ENCODE results near the gene ZNF600. TPM values are rescaled to one million over a fixed set of nuclear protein-coding genes. Genes with fewer than 3 reads are reported as not detected.

ZNF600 gene
- 1.0 and 3.1 TPM in 2 replicates for total RNA-seq

DNA sequence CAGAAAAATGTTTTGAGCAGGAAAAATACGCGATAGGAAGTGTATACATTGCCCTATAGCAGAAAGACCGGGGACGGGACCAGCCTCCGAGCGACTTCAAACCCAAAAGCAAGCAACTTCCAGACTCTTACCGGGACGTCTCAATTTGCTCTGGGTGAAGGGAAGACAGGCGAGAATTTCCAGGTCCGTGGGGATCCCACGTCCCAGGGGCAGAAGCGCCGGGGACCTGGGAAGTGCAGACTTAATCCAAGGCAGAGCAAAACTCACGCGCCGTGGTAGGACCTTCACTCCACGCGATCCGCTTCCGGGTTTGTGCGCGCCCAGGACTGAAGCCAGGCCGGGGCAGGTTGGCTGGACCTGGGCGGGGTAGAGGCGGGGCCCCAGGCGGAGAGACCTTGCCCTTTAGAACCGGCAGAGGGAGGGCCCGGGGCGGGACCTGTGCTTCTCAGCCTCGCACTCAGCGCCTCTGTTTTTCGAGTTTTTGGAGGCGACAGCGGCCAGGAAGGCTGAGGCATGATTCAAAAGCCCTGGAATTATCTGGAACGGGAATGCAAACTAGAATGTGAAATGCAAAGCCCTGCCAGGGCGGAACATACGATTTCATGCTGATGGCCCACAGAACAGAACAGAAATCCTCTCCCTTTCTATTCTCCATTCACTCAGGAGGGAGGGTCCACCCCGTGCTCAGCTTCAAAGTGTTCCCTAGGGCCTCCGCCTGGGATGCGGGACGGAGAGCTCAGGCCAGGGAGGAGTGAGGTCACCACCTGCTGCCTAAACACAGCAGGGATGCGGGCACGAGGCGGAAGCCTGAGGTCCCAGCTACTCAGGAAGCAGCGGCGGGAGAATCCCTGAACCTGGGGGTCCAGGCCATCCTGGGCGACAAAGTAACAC is at the start of gene ZNF600:
Gene ZNF600, minus strand, starts transcription at position 328 of the 891 bp plus-strand sequence. CDS start 7,903 bp downstream, outside the sequence.

DNA sequence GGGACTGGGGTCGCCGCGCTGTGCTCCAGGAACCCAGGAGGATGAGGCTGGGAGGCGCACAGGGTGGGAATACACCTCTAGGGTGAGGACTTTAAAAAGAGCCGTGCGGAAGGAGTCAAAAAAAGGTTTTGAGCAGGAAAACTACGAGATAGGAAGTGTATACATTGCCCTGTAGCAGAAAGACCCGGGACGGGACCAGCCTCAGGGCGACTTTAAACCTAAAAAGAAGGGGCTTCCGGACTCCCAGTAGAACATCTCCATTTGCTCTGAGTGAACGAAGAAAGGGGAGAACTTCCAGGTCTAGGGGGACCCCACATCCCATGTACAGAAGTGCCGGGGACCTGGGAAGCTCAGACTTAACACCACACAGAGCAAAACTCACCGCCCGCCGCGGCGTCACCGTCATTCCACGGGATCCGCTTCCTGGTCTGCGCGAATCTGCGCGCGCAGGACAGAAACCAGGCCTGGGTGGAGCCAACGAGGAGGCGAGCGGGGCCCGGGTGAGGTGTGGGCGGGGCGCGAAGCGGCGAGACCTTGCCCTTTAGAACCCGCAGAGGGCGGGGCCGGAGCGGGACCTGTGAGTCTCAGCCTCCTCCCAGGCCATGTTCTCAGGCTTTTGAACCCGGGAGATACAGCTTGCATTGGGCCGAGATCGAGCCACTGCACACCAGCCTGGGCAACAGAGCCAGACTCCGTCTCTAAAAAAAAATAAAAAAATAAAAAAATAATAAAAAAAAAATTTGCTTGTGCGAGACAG is 34.8 kb upstream of the ZNF600 start, which contains the start of gene ZNF28:
Gene ZNF28, minus strand, starts transcription at position 430 of the 757 bp plus-strand sequence. CDS start 3,675 bp downstream, outside the sequence.

DNA sequence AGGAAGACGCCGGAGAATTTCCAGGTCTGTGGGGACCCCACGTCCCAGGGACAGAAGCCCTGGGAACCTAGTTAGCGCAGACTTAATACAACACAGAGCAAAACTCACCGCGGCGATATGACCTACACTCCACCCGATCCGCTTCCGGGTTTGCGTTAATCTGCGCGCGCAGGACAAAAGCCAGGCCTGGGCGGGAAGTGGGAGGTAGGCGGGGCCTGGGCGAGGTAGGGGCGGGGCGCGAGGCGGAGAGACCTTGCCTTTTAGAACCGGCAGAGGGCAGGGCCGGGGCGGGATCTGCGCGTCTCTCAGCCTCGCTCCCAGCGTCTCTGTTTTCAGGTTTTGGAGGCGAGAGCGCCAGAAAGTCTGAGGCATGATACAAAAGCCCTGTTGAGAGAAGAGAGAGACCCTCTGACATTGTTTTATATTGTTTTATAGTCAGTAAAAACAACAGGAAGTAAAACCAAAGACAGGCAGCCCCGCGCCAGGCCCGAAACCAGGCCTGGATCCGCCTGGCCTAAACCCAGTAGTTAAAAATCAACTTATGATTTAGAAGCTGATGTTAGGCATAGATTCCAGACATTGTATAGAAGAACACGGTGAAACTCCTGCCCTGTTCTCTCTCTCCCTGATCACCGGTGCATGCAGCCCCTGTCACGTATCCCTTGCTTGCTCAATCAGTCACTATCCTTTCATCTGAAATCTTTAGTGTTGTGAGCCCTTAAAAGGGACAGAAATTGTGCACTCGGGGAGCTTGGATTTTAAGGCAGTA is 51.5 kb downstream of the ZNF600 start, which contains the start of gene ZNF611:
Gene ZNF611, minus strand, starts transcription at position 152 of the 769 bp plus-strand sequence. CDS start 19,150 bp downstream, outside the sequence.

Other genes with a start within 250 kb of the ZNF600 start
- 7.5 and 24.4 TPM in 2 replicates for gene ZNF701, start 216.5 kb downstream of the ZNF600 start, total RNA-seq
- gene ZNF83, start 148.4 kb downstream of the ZNF600 start, total RNA-seq, result 10.7 and 22.2 TPM in 2 replicates
- gene ZNF611, start 51.7 kb downstream of the ZNF600 start, total RNA-seq, result 4.9 and 11.7 TPM in 2 replicates
- 6.5 and 7.0 TPM in 2 replicates for gene ZNF28, start 34.8 kb upstream of the ZNF600 start, total RNA-seq
- gene ZNF468, start 70.8 kb upstream of the ZNF600 start, total RNA-seq, result 7.9 and 8.1 TPM in 2 replicates
- gene ZNF320, start 110.8 kb upstream of the ZNF600 start, total RNA-seq, result 2.8 and 4.7 TPM in 2 replicates
- 2.2 and 2.7 TPM in 2 replicates for gene ZNF888, start 136.6 kb upstream of the ZNF600 start, total RNA-seq
- gene ZNF816, start 176.1 kb upstream of the ZNF600 start, total RNA-seq, result 6.3 and 6.5 TPM in 2 replicates
- not detected in 2 replicates for gene ERVV-1, start 227.1 kb upstream of the ZNF600 start, total RNA-seq